GM21528 (cell line): Measurements from ENCODE around the gene LEPROT.

Experiments used
- ATAC-seq: cut with Tn5 transposase; IDR thresholded peaks from one replicate; pipeline ENCODE4 v1.9.1; 2021; ENCODE audit warnings: mild to moderate bottlenecking, moderate library complexity; ENCODE audit not compliant: unreplicated experiment, low FRiP score

The LEPROT gene

DNA sequence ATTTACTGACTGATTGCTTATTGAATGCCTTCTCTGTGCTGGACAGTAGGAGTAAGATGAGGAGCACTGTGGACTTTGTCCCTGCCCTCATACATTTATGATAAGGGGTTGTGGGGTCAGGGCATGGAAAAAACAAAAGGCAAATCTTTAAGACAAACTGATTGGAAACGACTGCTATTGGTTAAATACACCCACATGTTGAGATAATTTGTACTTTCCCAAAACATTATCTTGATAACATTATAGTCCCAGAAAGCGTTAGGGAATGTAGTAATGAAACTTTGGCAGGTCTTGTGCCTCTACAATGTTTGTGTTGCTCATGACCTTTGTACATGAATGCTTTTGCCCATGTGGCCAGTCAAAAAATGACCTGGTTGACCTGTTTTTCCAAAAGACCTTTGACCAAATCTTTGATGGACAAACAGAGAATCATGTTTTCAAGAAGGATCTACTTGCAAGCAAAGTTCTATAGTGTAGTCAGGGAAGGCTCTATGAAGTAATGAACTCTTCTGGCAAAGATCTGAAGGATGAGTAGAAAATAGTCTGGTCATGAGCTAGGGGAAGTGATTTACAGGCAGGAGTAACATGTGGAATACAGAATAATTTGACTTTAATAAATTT, 50.9 kb downstream of the LEPROT start:
- ATAC-seq: no peak

DNA sequence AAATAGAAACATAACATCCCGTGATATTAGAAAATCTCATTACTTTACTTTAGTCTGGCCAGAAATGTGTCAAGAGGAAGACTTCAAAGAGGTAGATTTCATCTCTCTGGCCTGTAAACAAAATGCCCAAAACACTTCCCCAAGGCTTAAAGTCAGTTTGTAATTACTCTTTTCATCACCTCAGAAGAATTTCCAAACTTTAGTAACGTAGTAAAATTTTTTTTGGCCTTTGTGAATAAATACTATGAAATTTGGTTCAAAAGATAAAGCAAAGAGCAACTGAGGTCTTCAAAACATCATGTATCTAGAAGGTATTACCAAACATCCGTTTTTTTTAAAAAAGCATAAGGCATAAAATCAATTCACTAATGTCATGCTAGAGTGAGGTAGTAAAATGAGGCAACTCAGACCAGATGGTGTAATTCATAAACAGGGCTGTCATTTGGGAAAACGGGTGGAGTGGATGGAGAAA, 51.4 kb downstream of the LEPROT start:
- no peak for ATAC-seq

DNA sequence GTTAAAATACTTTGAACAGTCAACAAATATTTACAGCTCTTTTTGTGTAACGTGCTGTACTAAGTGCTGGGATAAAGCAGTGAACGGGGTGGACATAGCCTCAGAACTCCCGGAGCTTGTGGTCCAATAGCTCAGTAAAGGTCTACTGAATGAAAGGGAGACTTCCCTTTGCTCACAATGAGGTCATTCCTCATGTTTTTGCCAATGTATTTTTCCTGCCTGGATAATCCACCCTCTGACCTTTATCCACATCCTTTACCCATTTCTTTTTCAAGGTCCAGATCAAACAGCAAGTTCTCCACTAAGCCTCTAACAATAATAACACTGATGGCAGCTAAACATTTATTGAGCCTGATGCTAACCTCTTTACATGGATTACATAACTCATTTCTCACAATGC, 55.9 kb downstream of the LEPROT start:
- ATAC-seq: no peak

DNA sequence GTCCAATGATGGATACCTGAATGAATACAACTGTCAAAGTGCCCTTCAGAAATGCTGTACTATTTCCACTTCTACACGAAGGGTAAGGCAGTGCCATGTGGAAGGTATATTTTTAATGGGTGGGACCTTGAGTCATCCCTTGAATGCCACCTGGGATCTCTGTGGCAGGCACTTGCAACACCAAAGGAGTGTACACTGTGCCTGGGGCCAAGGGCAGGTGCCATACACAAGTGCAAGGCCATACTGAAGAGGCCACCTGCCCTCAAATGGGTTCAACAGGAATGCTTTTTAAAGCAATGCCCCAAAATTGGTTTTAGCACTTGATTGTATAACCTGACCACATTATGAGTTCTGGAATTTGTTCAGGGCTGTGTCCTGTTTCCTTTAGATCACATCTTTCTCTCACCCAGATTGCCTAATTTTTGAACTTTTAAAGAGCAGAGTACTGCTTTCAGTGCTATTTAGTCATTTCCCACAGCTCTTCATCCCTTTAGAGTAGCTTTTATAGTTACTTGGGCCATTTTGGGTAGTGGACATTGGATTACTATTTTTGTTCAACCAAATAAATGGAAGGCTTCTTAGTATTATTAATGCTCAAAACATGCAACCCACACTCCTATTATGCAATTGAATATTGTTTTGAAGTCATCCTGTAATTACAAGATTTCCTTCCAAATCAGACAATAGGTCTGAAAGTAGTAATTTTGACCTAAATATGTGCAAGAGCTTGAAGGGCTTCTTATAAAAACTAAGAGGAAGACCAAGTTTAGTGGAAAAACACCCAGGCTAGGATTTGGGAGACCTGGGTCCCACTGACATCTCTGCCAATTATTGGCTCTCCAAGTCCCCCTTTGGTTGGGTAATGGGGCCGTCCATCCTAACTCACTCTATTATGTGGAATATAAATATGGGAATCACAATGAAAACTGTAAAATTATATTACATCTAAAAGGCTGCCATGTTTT, 57.2 kb downstream of the LEPROT start:
- ATAC-seq: no peak

DNA sequence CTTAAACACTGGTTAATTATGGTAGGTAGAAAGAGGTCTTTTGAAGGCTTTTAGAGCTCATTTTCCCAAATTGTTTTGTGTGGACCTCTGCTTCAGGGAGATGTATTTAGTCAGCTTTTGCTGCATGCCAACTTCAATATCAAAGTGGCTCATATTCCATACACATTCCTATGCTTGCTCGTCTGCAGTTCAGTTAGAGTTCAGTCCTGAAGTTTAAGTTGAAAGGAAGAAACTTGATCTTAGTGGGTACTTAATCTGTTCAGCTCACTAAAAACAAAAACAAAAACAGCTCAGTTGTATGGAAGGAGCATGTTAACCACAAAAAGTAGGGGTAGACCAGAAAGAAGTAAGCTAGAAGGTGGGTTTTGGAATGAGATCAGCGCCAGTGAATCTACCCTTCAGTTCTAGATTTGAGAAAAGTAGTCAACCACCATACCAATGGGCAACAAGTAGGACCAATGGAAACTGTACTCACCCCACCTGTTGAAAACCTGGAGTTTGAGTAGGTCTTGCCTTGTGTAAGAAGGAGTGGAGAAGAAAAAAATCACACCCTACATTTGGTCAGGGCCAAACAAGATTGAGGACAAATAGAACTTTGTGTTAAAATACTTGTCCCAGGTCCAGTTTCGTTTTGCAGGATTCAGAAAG, 58.0 kb downstream of the LEPROT start:
- no peak for ATAC-seq

DNA sequence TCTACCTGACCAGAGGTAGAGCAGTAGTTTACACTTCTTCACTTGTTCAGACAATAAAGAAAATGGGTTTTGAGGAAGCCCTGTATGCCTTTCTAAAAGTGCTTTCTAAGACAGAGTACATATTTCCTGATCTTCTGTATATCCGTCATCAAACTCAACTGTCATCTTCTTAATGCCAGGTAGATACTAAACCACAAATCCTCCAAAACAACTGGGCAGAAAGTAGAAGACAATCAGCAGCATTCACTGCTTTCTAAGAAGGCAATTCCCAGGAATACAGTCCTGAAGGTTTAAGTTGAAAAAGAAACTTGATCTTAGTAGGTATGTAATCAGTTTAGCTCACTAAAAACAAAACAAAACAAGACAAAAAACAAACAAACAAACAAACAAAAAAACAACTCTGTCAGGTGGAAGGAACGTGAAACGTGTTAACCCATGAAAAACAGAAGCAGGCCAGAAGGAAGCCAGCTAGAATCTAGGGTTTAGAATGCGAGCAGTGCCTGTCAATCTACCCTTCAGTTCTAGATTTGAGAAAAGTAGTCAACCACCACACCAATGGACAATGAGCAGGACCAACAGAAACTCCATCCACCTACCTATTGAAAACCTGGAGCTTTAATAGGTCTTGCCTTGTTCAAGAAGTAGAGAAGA, 59.2 kb downstream of the LEPROT start:
- no peak for ATAC-seq

DNA sequence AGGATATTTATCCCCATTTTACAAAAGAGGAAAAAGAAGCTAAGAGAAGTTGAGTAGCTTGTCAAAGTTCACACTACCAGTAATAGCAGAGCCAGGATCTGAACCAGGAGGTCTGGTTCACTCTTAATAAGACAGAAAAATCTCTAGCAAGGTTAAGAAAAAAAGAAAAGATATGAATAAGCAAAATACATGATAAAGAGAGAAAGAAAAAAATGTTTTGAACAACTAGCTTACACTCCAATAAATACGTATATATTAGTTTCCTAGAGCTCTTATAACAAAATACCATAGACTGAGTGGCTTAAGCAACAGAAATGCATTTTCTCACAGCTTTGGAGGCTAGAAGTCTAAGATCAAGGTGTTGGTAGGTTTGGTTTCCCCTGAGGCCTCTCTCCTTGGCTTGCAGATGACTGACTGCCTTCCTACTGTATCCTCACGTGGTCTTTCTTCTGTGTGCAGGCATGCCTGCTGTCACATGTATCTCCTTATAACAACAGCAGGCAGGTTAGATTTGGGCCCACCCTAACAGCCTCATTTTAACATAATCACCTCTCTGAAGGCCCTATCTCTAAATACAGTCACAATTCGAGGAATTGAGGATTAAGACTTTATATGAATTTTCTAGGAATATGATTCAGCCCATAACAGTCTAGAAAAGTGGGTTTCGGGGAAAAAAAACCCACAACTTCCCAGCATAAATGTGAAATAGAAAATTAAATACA, 60.4 kb downstream of the LEPROT start:
- no peak for ATAC-seq

DNA sequence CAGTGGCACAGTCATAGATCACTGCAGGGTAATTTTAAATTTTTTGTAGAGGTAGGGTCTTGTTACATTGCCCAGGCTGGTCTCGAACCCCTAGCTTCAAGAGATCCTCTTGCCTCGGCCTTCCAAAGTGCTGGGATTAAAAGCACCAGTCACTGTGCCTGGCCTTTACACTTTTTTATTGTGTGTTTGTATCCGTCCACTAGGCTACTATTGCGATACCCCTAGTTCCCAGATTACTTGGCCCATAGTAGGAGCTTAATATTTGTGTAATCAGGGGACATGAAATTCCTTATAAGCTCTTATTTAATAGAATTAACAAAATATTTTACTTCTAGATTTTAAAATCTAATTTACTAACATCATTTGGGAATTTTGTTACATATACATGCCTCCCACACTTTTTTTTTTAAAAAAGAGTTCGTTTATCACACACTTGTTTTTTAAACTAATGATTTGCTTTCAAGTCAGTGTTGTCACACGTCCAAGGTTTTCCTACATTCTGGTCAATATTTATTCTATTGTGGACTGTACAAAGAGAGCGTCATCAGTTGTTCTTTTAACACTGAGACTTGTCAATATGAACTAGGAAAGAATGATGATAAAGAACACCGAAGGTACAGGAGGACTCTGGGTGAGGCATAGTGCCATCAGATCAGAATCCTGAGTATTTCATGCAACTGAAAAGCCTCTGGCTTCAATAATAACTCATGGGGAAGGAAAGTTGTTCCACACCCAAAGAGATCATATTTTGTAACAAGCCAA, 63.7 kb downstream of the LEPROT start:
- ATAC-seq: no peak
